GM12891 (cell line): ENCODE results near the gene ABHD17A.

Experiments used
- DNase-seq: peaks from one replicate; pipeline ENCODE4 v3.0.0; 2011; ENCODE audit warnings: low spot score; ENCODE audit not compliant: insufficient read length
- FAIRE-seq: peaks from 2 replicates; lab custom pipeline; 2011; peaks lifted over from hg19 to GRCh38; lab: Jason Lieb, UNC
- PAX5 ChIP-seq: IDR thresholded peaks from 2 replicates; pipeline ENCODE4 v1.6.1; 2011; ENCODE audit warnings: low read length, moderate library complexity, mild to moderate bottlenecking; ENCODE audit not compliant: insufficient read depth, severe bottlenecking
- POLR2A ChIP-seq: IDR thresholded peaks from 2 replicates; pipeline ENCODE4 v1.6.1; 2011; ENCODE audit warnings: low read depth, low read length, control low read depth
- POLR2AphosphoS5 ChIP-seq: IDR thresholded peaks from 2 replicates; pipeline ENCODE4 v1.6.1; 2011; ENCODE audit warnings: low read depth, low read length, control low read depth
- POU2F2 ChIP-seq: IDR thresholded peaks from 2 replicates; pipeline ENCODE4 v1.6.1; 2011; ENCODE audit warnings: low read depth, mild to moderate bottlenecking, control low read depth, low read length, moderate library complexity
- SPI1 ChIP-seq: IDR thresholded peaks from 2 replicates; pipeline ENCODE4 v1.6.1; 2011; ENCODE audit warnings: low read depth, low read length, control low read depth
- TAF1 ChIP-seq: IDR thresholded peaks from 2 replicates; pipeline ENCODE4 v1.6.1; 2011; ENCODE audit warnings: low read depth, low read length, control low read depth

The ABHD17A gene

GRCh38 chr19:1854039-1854541 lies 31.2 kb downstream of the ABHD17A start:
- DNase-seq (no peak), FAIRE-seq (no peak)

GRCh38 chr19:1853295-1854038 lies 31.8 kb downstream of the ABHD17A start:
- TF ChIP-seq PAX5 = no peak
- peak; percentile 11; the same call in 1 of the 2 replicates for TF ChIP-seq POU2F2
- DNase-seq (peak; percentile 88), FAIRE-seq (peak; percentile 99)

More at GRCh38 chr19:1854039-1854541, 31.2 kb downstream of the ABHD17A start:
- TF ChIP-seq POLR2A = no peak
- no peak for TF ChIP-seq SPI1
- TF ChIP-seq TAF1 = no peak
- TF ChIP-seq POU2F2 = no peak
- no peak for TF ChIP-seq POLR2AphosphoS5
- no peak for TF ChIP-seq PAX5

GRCh38 chr19:1852581-1853128 lies 32.6 kb downstream of the ABHD17A start:
- TF ChIP-seq PAX5 = no peak
- DNase-seq (no peak), FAIRE-seq (no peak)

GRCh38 chr19:1851654-1852580 lies 33.4 kb downstream of the ABHD17A start:
- no peak for TF ChIP-seq POLR2A
- no peak for TF ChIP-seq POLR2AphosphoS5
- no peak for TF ChIP-seq SPI1
- no peak for TF ChIP-seq POU2F2
- TF ChIP-seq PAX5 = no peak
- no peak for TF ChIP-seq TAF1
- FAIRE-seq (peak; percentile 47), DNase-seq (no peak)

GRCh38 chr19:1850809-1851653 lies 34.3 kb downstream of the ABHD17A start:
- FAIRE-seq = peak; percentile 40
- no peak for TF ChIP-seq SPI1
- no peak for TF ChIP-seq TAF1
- no peak for TF ChIP-seq POU2F2
- DNase-seq = no peak

GRCh38 chr19:1849886-1850398 lies 35.4 kb downstream of the ABHD17A start:
- no peak for DNase-seq
- TF ChIP-seq PAX5 = no peak
- no peak for TF ChIP-seq POLR2A
- no peak for TF ChIP-seq SPI1
- TF ChIP-seq TAF1 = no peak
- TF ChIP-seq POU2F2 = no peak
- TF ChIP-seq POLR2AphosphoS5 = no peak
- no peak for FAIRE-seq

GRCh38 chr19:1849132-1849474 lies 36.2 kb downstream of the ABHD17A start:
- TF ChIP-seq PAX5 (no peak), SPI1 (no peak), POLR2A (no peak)
- FAIRE-seq (no peak), DNase-seq (no peak)

GRCh38 chr19:1848399-1849131 lies 36.7 kb downstream of the ABHD17A start, which contains the start of gene REXO1:
Gene REXO1, minus strand, starts transcription at chr19:1848483. Its CDS starts 125 bp downstream, at chr19:1848358.
- FAIRE-seq = peak; percentile 94
- peak; percentile 93 for DNase-seq
- TF ChIP-seq POU2F2 (peak; percentile 98; the same call in 1 of the 2 replicates), POLR2AphosphoS5 (peak; percentile 86), TAF1 (peak; percentile 96), SPI1 (no peak), POLR2A (peak; percentile 80)
